Common myeloid progenitor, CD34-positive (primary cell): ENCODE results near the gene CCDC9B.
A peak's percentile ranks its signal among the peaks of the same experiment; 100 is the strongest.

ENCODE experiments used
- CTCF ChIA-PET: fragments of 350-600 bp; sonication (Branson Sonifier 250); formaldehyde crosslinking; loops from one replicate; lab custom pipeline; 2021; ENCODE audit warnings: antibody characterized with exemption; lab: Charles Lee
- POLR2A ChIA-PET: fragments of 350-600 bp; sonication (Branson Sonifier 250); formaldehyde crosslinking; loops from one replicate; lab custom pipeline; 2021; ENCODE audit warnings: antibody characterized with exemption; lab: Charles Lee
- DNase-seq, 3 donors: peaks; one replicate each; pipeline versions ENCODE4 v3.0.0 to v3.0.0-alpha.2; 2013
- H3K27ac ChIP-seq, 2 experiments: 1 replicate in 1 of 2; 2 replicates in 1 of 2; pipeline ENCODE4 v1.7.0; 2013; ENCODE audit warnings: inconsistent platforms in 2 of 2, low read length in 2 of 2, mild to moderate bottlenecking in 2 of 2, low read depth in 1 of 2, moderate library complexity in 1 of 2; ENCODE audit not compliant: severe bottlenecking in 2 of 2, insufficient read depth in 1 of 2, poor library complexity in 1 of 2
- H3K27me3 ChIP-seq, 5 experiments: replicated peaks in 2 of 5; 1 replicate in 3 of 5; 2 replicates in 2 of 5; pipeline versions ENCODE4 v1.6.1 to v1.7.0; 2013; ENCODE audit warnings: low read length in 4 of 5, mild to moderate bottlenecking in 2 of 5, moderate library complexity in 2 of 5, inconsistent platforms in 1 of 5; ENCODE audit not compliant: insufficient read depth in 5 of 5, control insufficient read depth in 4 of 5
- H3K36me3 ChIP-seq, 4 experiments: 1 replicate in 2 of 4; 2 replicates in 2 of 4; pipeline versions ENCODE4 v1.6.1 to v1.7.0; 2013; ENCODE audit warnings: low read length in 3 of 4, control low read depth in 1 of 4, mild to moderate bottlenecking in 1 of 4; ENCODE audit not compliant: control insufficient read depth in 4 of 4, insufficient read depth in 4 of 4
- H3K4me1 ChIP-seq, 4 experiments: 1 replicate in 3 of 4; 2 replicates in 1 of 4; pipeline versions ENCODE4 v1.6.1 to v1.7.1; 2013; ENCODE audit warnings: low read length in 3 of 4, mild to moderate bottlenecking in 3 of 4, control low read depth in 1 of 4, inconsistent platforms in 1 of 4, moderate library complexity in 1 of 4; ENCODE audit not compliant: control insufficient read depth in 4 of 4, insufficient read depth in 4 of 4; ENCODE audit errors: control extremely low read depth in 1 of 4
- H3K4me3 ChIP-seq, 7 experiments: 1 replicate in 4 of 7; 2 replicates in 3 of 7; pipeline versions ENCODE4 v1.5.1 to v1.7.0; 2013; ENCODE audit warnings: mild to moderate bottlenecking in 7 of 7, low read length in 6 of 7, moderate library complexity in 6 of 7, inconsistent platforms in 2 of 7, low read depth in 2 of 7, control low read depth in 1 of 7; ENCODE audit not compliant: insufficient read depth in 4 of 7, control insufficient read depth in 1 of 7; ENCODE audit errors: extremely low read depth in 1 of 7
- H3K9me3 ChIP-seq, 5 experiments: 1 replicate in 4 of 5; 2 replicates in 1 of 5; pipeline versions ENCODE4 v1.6.1 to v1.7.1; 2013; ENCODE audit warnings: low read length in 4 of 5, mild to moderate bottlenecking in 2 of 5, inconsistent platforms in 1 of 5, low read depth in 1 of 5, moderate library complexity in 1 of 5; ENCODE audit not compliant: control insufficient read depth in 4 of 5, insufficient read depth in 2 of 5; ENCODE audit errors: control extremely low read depth in 1 of 5
- WGBS: methylation state at CpG from one replicate; pipeline ENCODE4 v1.1.5; 2013; ENCODE audit not compliant: insufficient coverage; 5-methylcytosine and 5-hydroxymethylcytosine counted together

The CCDC9B gene

GRCh38 chr15:40302288-40302886 lies 38.4 kb downstream of the CCDC9B start:
- CTCF ChIA-PET: interaction anchor here (0.8 to 25.2 kb wide), 8 partner anchors 9 to 85 kb away, joined by 3 to 1099 read pairs (median 8); partner anchors contain the start of genes ANKRD63, CCDC9B, INAFM2 and PLCB2
- H3K9me3 ChIP-seq: peaks cover 0 to 9% (median 0%) of the 10 kb centered on the region in 5 experiments
- peaks cover 11 to 66% (median 51%) of the 10 kb centered on the region in 4 experiments for H3K36me3 ChIP-seq
- DNase-seq: no peak
- H3K27ac ChIP-seq: peak overlapping the region in 1 of 2 experiments; percentile 7
- H3K4me3 ChIP-seq: no peak overlapping the region
- no peaks in the 10 kb centered on the region for H3K27me3 ChIP-seq
- POLR2A ChIA-PET: no interaction called here
- 98% methylated on average over 10 of the region's 19 CpGs for WGBS
- peaks cover 6 to 58% (median 40%) of the 10 kb centered on the region in 4 experiments for H3K4me1 ChIP-seq

- peaks cover 6 to 50% (median 33%) of the 10 kb centered on the region in 4 experiments for H3K4me1 ChIP-seq
- H3K27me3 ChIP-seq: no peaks in the 10 kb centered on the region
- peaks cover 0 to 9% (median 0%) of the 10 kb centered on the region in 5 experiments for H3K9me3 ChIP-seq
- CTCF ChIA-PET: interaction anchor here (0.5 to 25.2 kb wide), 10 partner anchors 8 to 84 kb away, joined by 3 to 1099 read pairs (median 6); partner anchors contain the start of genes ANKRD63, CCDC9B, INAFM2 and PLCB2
- H3K36me3 ChIP-seq: peaks cover 11 to 74% (median 56%) of the 10 kb centered on the region in 4 experiments
- DNase-seq: peak in 2 of 3 donors; percentile 25 to 33
- peak overlapping the region in 1 of 2 experiments; percentile 7 for H3K27ac ChIP-seq
- WGBS: 31% methylated on average over 8 of the region's 12 CpGs
- POLR2A ChIA-PET: no interaction called here
- H3K4me3 ChIP-seq: no peak overlapping the region
Measured at GRCh38 chr15:40301467-40302179, 39.1 kb downstream of the CCDC9B start.

GRCh38 chr15:40300771-40301170 lies 40.0 kb downstream of the CCDC9B start:
- ChIA-PET CTCF (interaction anchor here (0.5 to 25.2 kb wide), 7 partner anchors 7 to 68 kb away, joined by 3 to 1099 read pairs (median 7); partner anchors contain the start of genes ANKRD63, CCDC9B, INAFM2 and PLCB2), POLR2A (no interaction called here)
- WGBS: 100% methylated on average over 1 of the region's 2 CpGs
- DNase-seq: no peak
- Histone ChIP-seq H3K36me3 (peaks cover 13 to 82% (median 63%) of the 10 kb centered on the region in 4 experiments), H3K4me3 (no peak overlapping the region), H3K27ac (no peak overlapping the region), H3K27me3 (no peaks in the 10 kb centered on the region), H3K4me1 (peaks cover 2 to 41% (median 28%) of the 10 kb centered on the region in 4 experiments), H3K9me3 (peaks cover 0 to 9% (median 0%) of the 10 kb centered on the region in 5 experiments)

- peaks cover 0 to 9% (median 0%) of the 10 kb centered on the region in 5 experiments for H3K9me3 ChIP-seq
- peaks cover 2 to 37% (median 25%) of the 10 kb centered on the region in 4 experiments for H3K4me1 ChIP-seq
- H3K36me3 ChIP-seq: peaks cover 17 to 86% (median 64%) of the 10 kb centered on the region in 4 experiments
- CTCF ChIA-PET: interaction anchor here (23.9 to 25.2 kb wide), 3 partner anchors 7 to 37 kb away, joined by 407 to 1099 read pairs (median 407); partner anchors contain the start of genes ANKRD63, CCDC9B, INAFM2 and PLCB2
- POLR2A ChIA-PET: no interaction called here
- 100% methylated on average over 1 of the region's 2 CpGs for WGBS
- no peak overlapping the region for H3K4me3 ChIP-seq
- no peak overlapping the region for H3K27ac ChIP-seq
- no peaks in the 10 kb centered on the region for H3K27me3 ChIP-seq
- no peak for DNase-seq
Measured at GRCh38 chr15:40300367-40300766, 40.4 kb downstream of the CCDC9B start.

- no peaks in the 10 kb centered on the region for H3K27me3 ChIP-seq
- peaks cover 2 to 28% (median 17%) of the 10 kb centered on the region in 4 experiments for H3K4me1 ChIP-seq
- WGBS: 93% methylated on average over 10 of the region's 17 CpGs
- peaks cover 16 to 92% (median 74%) of the 10 kb centered on the region in 4 experiments for H3K36me3 ChIP-seq
- DNase-seq: no peak
- H3K27ac ChIP-seq: no peak overlapping the region
- ChIA-PET POLR2A (no interaction called here), CTCF (interaction anchor here (0.6 to 25.2 kb wide), 2 partner anchors 14 to 22 kb away, joined by 3 to 407 read pairs; partner anchors contain the start of genes INAFM2 and PLCB2)
- peaks cover 0 to 9% (median 0%) of the 10 kb centered on the region in 5 experiments for H3K9me3 ChIP-seq
- no peak overlapping the region for H3K4me3 ChIP-seq
Measured at GRCh38 chr15:40298216-40298935, 42.4 kb downstream of the CCDC9B start.

- CTCF ChIA-PET: interaction anchor here (0.9 to 25.2 kb wide), 5 partner anchors 14 to 47 kb away, joined by 3 to 407 read pairs (median 3); partner anchors contain the start of genes ANKRD63, INAFM2 and PLCB2
Measured at GRCh38 chr15:40297356-40297755, 43.4 kb downstream of the CCDC9B start.

More at GRCh38 chr15:40297356-40297755, 43.4 kb downstream of the CCDC9B start:
- Histone ChIP-seq H3K4me1 (peaks cover 2 to 32% (median 16%) of the 10 kb centered on the region in 4 experiments), H3K4me3 (no peak overlapping the region), H3K36me3 (peaks cover 22 to 92% (median 73%) of the 10 kb centered on the region in 4 experiments), H3K9me3 (peaks cover 0 to 9% (median 0%) of the 10 kb centered on the region in 5 experiments), H3K27me3 (no peaks in the 10 kb centered on the region), H3K27ac (no peak overlapping the region)
- POLR2A ChIA-PET: no interaction called here
- DNase-seq: no peak
- whole genome bisulfite sequencing: 99% methylated on average over 7 of the region's 10 CpGs
